Measurements from ENCODE around the gene TMEM163.
"Not testable (repeated sequence)": the region's sequence is repeated elsewhere in the genome, so short reads cannot be mapped to it uniquely, and the experiment has no call there.

Gene TMEM163

GRCh38 chr2:134574611-134575330, 144.0 kb downstream of the TMEM163 start:
- no peak for TF ChIP-seq CTCF (conservative IDR thresholded peaks at IDR 0.05)
- no peak overlapping the region for H3K27ac ChIP-seq

GRCh38 chr2:134573724-134574123, 145.1 kb downstream of the TMEM163 start:
- no peak for TF ChIP-seq CTCF (conservative IDR thresholded peaks at IDR 0.05)
- no peak overlapping the region for H3K27ac ChIP-seq

- TF ChIP-seq CTCF (conservative IDR thresholded peaks at IDR 0.05): no peak
- H3K27ac ChIP-seq: no peak overlapping the region
Measured at GRCh38 chr2:134573085-134573370, 145.8 kb downstream of the TMEM163 start.

GRCh38 chr2:134572314-134573084, 146.3 kb downstream of the TMEM163 start:
- TF ChIP-seq CTCF (conservative IDR thresholded peaks at IDR 0.05): no peak
- H3K27ac ChIP-seq: no peak overlapping the region

- no peak for TF ChIP-seq CTCF (conservative IDR thresholded peaks at IDR 0.05)
Measured at GRCh38 chr2:134570676-134571075, 148.1 kb downstream of the TMEM163 start.

GRCh38 chr2:134568413-134568812, 150.4 kb downstream of the TMEM163 start:
- no peak for TF ChIP-seq CTCF (conservative IDR thresholded peaks at IDR 0.05)
- no peak overlapping the region for H3K27ac ChIP-seq

More at GRCh38 chr2:134570676-134571075, 148.1 kb downstream of the TMEM163 start:
- no peak overlapping the region for H3K27ac ChIP-seq

DNA sequence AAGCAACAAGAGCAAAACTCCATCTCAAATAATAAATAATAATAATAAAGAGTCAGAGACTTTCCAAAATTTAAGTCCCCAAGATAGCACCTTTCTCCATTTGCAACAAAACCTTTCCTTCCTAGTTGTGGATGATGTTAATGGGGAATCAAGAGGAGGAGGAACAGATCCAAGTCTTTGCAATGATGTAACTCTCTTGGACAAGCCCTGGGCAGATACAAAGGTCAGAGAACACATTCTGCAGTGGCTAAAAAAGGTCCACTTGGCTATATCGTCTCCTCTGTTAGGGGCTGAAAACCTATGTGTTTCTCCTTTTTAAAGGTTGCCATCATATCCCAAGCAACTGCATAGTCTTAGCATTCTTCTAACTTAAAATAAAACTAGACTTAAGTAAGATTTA, 151.1 kb downstream of the TMEM163 start:
- TF ChIP-seq CTCF (conservative IDR thresholded peaks at IDR 0.05): no peak
- no peak overlapping the region for H3K27ac ChIP-seq

DNA sequence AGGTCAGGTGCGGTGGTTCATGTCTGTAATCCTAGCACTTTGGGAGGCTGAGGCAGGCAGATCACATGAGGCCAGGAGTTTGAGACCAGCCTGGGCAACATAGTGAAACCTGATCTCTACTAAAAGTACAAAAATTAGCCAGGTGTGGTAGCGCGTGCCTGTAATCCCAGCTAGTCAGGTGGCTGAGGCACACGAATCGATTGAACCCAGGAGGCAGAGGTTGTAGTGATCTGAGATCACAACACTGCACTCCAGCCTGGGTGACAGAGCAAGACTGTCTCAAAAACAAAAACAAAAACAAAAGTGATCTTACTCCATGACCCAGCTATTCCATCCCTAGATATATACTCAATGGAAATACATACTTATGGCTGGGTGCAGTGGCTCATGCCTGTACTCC, 153.8 kb downstream of the TMEM163 start:
- not testable (repeated sequence) for H3K27ac ChIP-seq
